GM12878 (cell line): ENCODE measurements around the gene MPZL1. TPM values are rescaled to one million over a fixed set of nuclear protein-coding genes. Genes with fewer than 3 reads are reported as not detected.

Experiments
- ASH2L ChIP-seq: fragments of 300-600, 200-600 bp; sonication (generic); IDR thresholded peaks from 2 replicates; pipeline ENCODE4 v1.6.1; 2017; ENCODE audit warnings: low read depth, mild to moderate bottlenecking, borderline replicate concordance
- CBFB ChIP-seq: IDR thresholded peaks from 2 replicates; pipeline ENCODE4 v1.6.1; 2016; ENCODE audit warnings: antibody characterized with exemption, low read depth
- CHD2 ChIP-seq: IDR thresholded peaks from 2 replicates; pipeline ENCODE4 v1.6.1; 2011; ENCODE audit warnings: low read depth, low read length, improper control_type of control experiment, borderline replicate concordance
- CHD4 ChIP-seq: fragments of 200-600 bp; sonication (generic); IDR thresholded peaks from 2 replicates; pipeline ENCODE4 v1.6.1; 2016; ENCODE audit warnings: mild to moderate bottlenecking
- EED ChIP-seq: sonication (generic); IDR thresholded peaks from 2 replicates; pipeline ENCODE4 v1.6.1; 2016; ENCODE audit warnings: antibody characterized with exemption, low read depth
- HCFC1 ChIP-seq: fragments of 150-350 bp; IDR thresholded peaks from 2 replicates; pipeline ENCODE4 v1.6.1; 2014; ENCODE audit warnings: low read length
- IKZF1 ChIP-seq: fragments of 450-650 bp; conservative IDR thresholded peaks from 2 replicates; pipeline ENCODE4 v1.6.1; 2017; ENCODE audit warnings: antibody characterized with exemption, mild to moderate bottlenecking
- IKZF2 ChIP-seq, 2 experiments: fragments of 450-650 bp; IDR thresholded peaks; 2 replicates each; pipeline ENCODE4 v1.6.1; 2017; ENCODE audit warnings: mild to moderate bottlenecking in 2 of 2, moderate library complexity in 2 of 2
- KAT2A ChIP-seq: conservative IDR thresholded peaks from 2 replicates; pipeline ENCODE4 v1.6.1; 2011; ENCODE audit warnings: low read depth, low read length; ENCODE audit not compliant: control insufficient read depth
- MYB ChIP-seq: fragments of 150-350 bp; IDR thresholded peaks from 2 replicates; pipeline ENCODE4 v1.6.1; 2014; ENCODE audit warnings: mild to moderate bottlenecking, low read depth, low read length, borderline replicate concordance
- NBN ChIP-seq: fragments of 450-650 bp; IDR thresholded peaks from 2 replicates; pipeline ENCODE4 v1.6.1; 2016
- RAD21 ChIP-seq: IDR thresholded peaks from 2 replicates; pipeline ENCODE4 v1.6.1; 2011; ENCODE audit warnings: mild to moderate bottlenecking, low read depth, low read length, moderate library complexity; ENCODE audit not compliant: insufficient read depth
- RBBP5 ChIP-seq: fragments of 200-600 bp; sonication (generic); conservative IDR thresholded peaks from 2 replicates; pipeline ENCODE4 v1.6.1; 2016
- SMAD5 ChIP-seq: IDR thresholded peaks from 2 replicates; pipeline ENCODE4 v1.6.1; 2016; ENCODE audit warnings: antibody characterized with exemption, low read depth
- SP1 ChIP-seq: IDR thresholded peaks from one replicate; pipeline ENCODE4 v1.6.1; 2011; ENCODE audit warnings: low read depth, low read length
- SPI1 ChIP-seq: IDR thresholded peaks from 2 replicates; pipeline ENCODE4 v1.6.1; 2011; ENCODE audit warnings: low read depth, mild to moderate bottlenecking, low read length, moderate library complexity, borderline replicate concordance; ENCODE audit not compliant: insufficient read depth
- TARDBP ChIP-seq: IDR thresholded peaks from 2 replicates; pipeline ENCODE4 v1.6.1; 2016; ENCODE audit warnings: borderline replicate concordance
- TCF3 ChIP-seq: IDR thresholded peaks from 2 replicates; pipeline ENCODE4 v1.6.1; 2012; ENCODE audit warnings: low read depth, mild to moderate bottlenecking, low read length, borderline replicate concordance; ENCODE audit not compliant: insufficient read depth
- YY1 ChIP-seq: IDR thresholded peaks from 2 replicates; pipeline ENCODE4 v1.6.1; 2011; ENCODE audit warnings: low read depth, mild to moderate bottlenecking, low read length
- ZNF24 ChIP-seq: fragments of 450-650 bp; IDR thresholded peaks from 2 replicates; pipeline ENCODE4 v1.6.1; 2017; ENCODE audit warnings: antibody characterized with exemption, mild to moderate bottlenecking
- ZZZ3 ChIP-seq: IDR thresholded peaks from 2 replicates; pipeline ENCODE4 v1.6.1; 2011; ENCODE audit warnings: low read depth; ENCODE audit not compliant: control insufficient read depth, insufficient read length
- polyA plus RNA-seq, 11 experiments: library from polyadenylated mRNA; depleted of rRNA in 4 of 11; unstranded in 6 of 11; stranded (reverse) in 5 of 11; fragments of >200 nt; fragmentation: Nextera tagmentation in 4 of 11; fragmentation: Illumina TruSeq in 1 of 11; extraction: Ambion mirVana in 4 of 11; extraction: Trizol in 1 of 11; gene quantifications; 1 replicate in 1 of 11; 2 replicates in 10 of 11; pipeline versions ENCODE4 v1.2.1 to v1.2.3, GENCODE V29; 2011 to 2016; ENCODE audit warnings: inconsistent platforms in 2 of 11, missing spikeins in 2 of 11, low read depth in 1 of 11
- total RNA-seq, 4 experiments: library from RNA; depleted of rRNA in 3 of 4; stranded (reverse); fragments of >200 nt in 3 of 4; fragmentation: Illumina TruSeq in 1 of 4; extraction: Trizol in 1 of 4; gene quantifications; 2 replicates each; pipeline versions ENCODE4 v1.2.1 to v1.2.3, GENCODE V29; 2013 to 2021
- TF ChIP-seq, protein P1 (sequence below): IDR thresholded peaks from 2 replicates; pipeline ENCODE4 v1.6.1; 2011; ENCODE audit warnings: borderline replicate concordance, low read depth, mild to moderate bottlenecking, moderate library complexity, low read length; ENCODE audit not compliant: insufficient read depth, poor library complexity, severe bottlenecking
- TF ChIP-seq, protein P2 (sequence below): fragments of 450-650 bp; IDR thresholded peaks from 2 replicates; pipeline ENCODE4 v1.6.1; 2017; ENCODE audit warnings: low read depth, mild to moderate bottlenecking, moderate library complexity
- TF ChIP-seq, protein P3 (sequence below): IDR thresholded peaks from 2 replicates; pipeline ENCODE4 v1.6.1; 2012; ENCODE audit warnings: low read length, inconsistent platforms
- TF ChIP-seq, protein P4 (sequence below): fragments of 450-650 bp; IDR thresholded peaks from 2 replicates; pipeline ENCODE4 v1.6.1; 2016; ENCODE audit warnings: mild to moderate bottlenecking

MPZL1 gene
- total and polyA plus RNA-seq, 10 of the 15 experiments (the other 5 are each of a cell fraction or from before 2014, with no cell fraction given): 9.8 to 60.9 (median 45.9) TPM

DNA sequence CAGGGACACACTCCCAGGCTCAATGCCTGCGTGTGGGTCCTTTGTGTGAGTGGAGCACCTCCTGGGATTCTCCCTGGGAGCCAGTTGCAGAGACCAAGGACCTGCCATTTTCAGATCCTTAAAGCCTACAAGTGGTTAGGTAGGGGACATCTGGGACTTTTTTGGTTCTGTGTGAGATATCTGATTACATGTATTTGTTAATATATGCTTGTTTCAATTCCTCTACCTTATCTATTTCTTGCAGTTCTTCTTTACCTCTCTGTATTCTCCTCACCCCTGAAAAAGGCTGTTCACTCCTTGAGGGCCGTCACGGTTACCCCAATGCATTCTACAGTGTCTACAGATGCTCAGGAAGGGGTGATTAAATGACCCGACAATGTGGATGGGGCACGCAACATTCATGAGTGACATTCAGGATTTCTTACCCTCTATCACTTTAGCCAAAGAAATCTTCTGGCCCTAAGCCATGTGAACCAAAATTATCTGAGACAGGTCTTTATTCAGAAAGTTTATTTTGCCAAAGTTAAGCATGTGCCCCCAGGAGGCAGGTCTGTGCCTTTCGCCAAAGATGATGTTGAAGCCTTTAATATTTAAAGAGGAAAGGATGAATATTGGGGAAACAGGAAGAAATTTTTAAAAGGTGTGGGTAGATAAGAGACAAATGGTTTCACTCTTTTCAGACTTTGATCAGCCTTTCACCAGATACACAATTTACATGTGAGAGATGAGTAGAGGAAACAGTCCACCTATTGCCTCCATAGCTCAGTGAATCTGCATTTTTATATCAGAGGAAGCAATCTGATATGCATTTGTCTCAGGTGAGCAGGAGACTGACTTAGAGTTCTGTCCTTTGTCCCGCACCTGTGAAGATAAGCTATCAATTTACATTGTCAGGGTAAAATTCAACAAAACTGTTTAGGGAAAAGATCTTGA lies 44.6 kb upstream of the MPZL1 start (continued):
- peak; percentile 59; the same call in 1 of the 2 replicates for TF ChIP-seq SPI1
- TF ChIP-seq CHD2: no peak
- TF ChIP-seq, protein P1, sequence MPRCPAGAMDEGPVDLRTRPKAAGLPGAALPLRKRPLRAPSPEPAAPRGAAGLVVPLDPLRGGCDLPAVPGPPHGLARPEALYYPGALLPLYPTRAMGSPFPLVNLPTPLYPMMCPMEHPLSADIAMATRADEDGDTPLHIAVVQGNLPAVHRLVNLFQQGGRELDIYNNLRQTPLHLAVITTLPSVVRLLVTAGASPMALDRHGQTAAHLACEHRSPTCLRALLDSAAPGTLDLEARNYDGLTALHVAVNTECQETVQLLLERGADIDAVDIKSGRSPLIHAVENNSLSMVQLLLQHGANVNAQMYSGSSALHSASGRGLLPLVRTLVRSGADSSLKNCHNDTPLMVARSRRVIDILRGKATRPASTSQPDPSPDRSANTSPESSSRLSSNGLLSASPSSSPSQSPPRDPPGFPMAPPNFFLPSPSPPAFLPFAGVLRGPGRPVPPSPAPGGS: peak; percentile 68
- no peak for TF ChIP-seq TCF3
- TF ChIP-seq KAT2A: no peak
- TF ChIP-seq RAD21: 0 out of 2 replicates have a peak, but pooled peaks have one; percentile 0
- no peak for TF ChIP-seq RBBP5
- no peak for TF ChIP-seq TARDBP
- no peak for TF ChIP-seq ASH2L
- TF ChIP-seq YY1: peak; percentile 35; the same call in 1 of the 2 replicates
- TF ChIP-seq MYB: 0 out of 2 replicates have a peak, but pooled peaks have one; percentile 12
- TF ChIP-seq SMAD5: 0 out of 2 replicates have a peak, but pooled peaks have one; percentile 30
- TF ChIP-seq ZZZ3: no peak
- TF ChIP-seq, protein P2, sequence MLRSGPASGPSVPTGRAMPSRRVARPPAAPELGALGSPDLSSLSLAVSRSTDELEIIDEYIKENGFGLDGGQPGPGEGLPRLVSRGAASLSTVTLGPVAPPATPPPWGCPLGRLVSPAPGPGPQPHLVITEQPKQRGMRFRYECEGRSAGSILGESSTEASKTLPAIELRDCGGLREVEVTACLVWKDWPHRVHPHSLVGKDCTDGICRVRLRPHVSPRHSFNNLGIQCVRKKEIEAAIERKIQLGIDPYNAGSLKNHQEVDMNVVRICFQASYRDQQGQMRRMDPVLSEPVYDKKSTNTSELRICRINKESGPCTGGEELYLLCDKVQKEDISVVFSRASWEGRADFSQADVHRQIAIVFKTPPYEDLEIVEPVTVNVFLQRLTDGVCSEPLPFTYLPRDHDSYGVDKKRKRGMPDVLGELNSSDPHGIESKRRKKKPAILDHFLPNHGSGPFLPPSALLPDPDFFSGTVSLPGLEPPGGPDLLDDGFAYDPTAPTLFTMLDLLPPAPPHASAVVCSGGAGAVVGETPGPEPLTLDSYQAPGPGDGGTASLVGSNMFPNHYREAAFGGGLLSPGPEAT: peak; percentile 80; the same call in 1 of the 2 replicates
- no peak for TF ChIP-seq HCFC1
- no peak for TF ChIP-seq CHD4
- TF ChIP-seq, protein P3, sequence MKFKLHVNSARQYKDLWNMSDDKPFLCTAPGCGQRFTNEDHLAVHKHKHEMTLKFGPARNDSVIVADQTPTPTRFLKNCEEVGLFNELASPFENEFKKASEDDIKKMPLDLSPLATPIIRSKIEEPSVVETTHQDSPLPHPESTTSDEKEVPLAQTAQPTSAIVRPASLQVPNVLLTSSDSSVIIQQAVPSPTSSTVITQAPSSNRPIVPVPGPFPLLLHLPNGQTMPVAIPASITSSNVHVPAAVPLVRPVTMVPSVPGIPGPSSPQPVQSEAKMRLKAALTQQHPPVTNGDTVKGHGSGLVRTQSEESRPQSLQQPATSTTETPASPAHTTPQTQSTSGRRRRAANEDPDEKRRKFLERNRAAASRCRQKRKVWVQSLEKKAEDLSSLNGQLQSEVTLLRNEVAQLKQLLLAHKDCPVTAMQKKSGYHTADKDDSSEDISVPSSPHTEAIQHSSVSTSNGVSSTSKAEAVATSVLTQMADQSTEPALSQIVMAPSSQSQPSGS: peak; percentile 68
- TF ChIP-seq IKZF1: peak; percentile 90
- TF ChIP-seq, protein P4, sequence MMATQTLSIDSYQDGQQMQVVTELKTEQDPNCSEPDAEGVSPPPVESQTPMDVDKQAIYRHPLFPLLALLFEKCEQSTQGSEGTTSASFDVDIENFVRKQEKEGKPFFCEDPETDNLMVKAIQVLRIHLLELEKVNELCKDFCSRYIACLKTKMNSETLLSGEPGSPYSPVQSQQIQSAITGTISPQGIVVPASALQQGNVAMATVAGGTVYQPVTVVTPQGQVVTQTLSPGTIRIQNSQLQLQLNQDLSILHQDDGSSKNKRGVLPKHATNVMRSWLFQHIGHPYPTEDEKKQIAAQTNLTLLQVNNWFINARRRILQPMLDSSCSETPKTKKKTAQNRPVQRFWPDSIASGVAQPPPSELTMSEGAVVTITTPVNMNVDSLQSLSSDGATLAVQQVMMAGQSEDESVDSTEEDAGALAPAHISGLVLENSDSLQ: peak; percentile 55
- no peak for TF ChIP-seq NBN
- no peak for TF ChIP-seq SP1
- TF ChIP-seq EED: peak; percentile 85
- TF ChIP-seq ZNF24: no peak
- peak; percentile 70 to 84; a peak in 3 of 4 replicates for TF ChIP-seq IKZF2 (IDR thresholded peaks at IDR 0.05)
- no peak for TF ChIP-seq CBFB
